ENCODE data around the gene HTRA1. TPM values are rescaled to one million over a fixed set of nuclear protein-coding genes. Genes with fewer than 3 reads are reported as not detected.
A peak's percentile ranks its signal among the peaks of the same experiment; 100 is the strongest.

The HTRA1 gene
- polyA plus RNA-seq, 3 donors: 0.84 to 4.7 (median 2.2) TPM

GRCh38 chr10:122516734-122517133, 55.4 kb downstream of the HTRA1 start:
- Histone ChIP-seq H2AFZ (ENCODE audit: insufficient read depth, low read depth, low read length, poor library complexity, severe bottlenecking) (no peak overlapping the region), H3K27me3 (ENCODE audit: control insufficient read depth in 2 of 2, insufficient read depth in 2 of 2, low read length in 2 of 2) (no peaks in the 10 kb centered on the region), H3K79me2 (ENCODE audit: insufficient read depth, low read length) (no peaks in the 10 kb centered on the region), H3K4me3 (replicated peaks in 1 of 3; ENCODE audit: low read depth in 2 of 3, low read length in 3 of 3) (no peak overlapping the region), H3K27ac (ENCODE audit: low read depth in 1 of 2, low read length in 2 of 2) (no peak overlapping the region), H4K20me1 (ENCODE audit: insufficient read depth, low read length) (no peaks in the 10 kb centered on the region), H3K9me3 (replicated peaks in 1 of 2; ENCODE audit: control insufficient read depth in 1 of 2, insufficient read depth in 1 of 2, low read length in 2 of 2) (no peaks in the 10 kb centered on the region), H3K4me1 (ENCODE audit: control insufficient read depth in 1 of 2, insufficient read depth in 2 of 2, low read length in 2 of 2) (no peaks in the 10 kb centered on the region), H3K9ac (ENCODE audit: insufficient read depth, low read length, poor library complexity, severe bottlenecking) (no peak overlapping the region), H3K4me2 (replicated peaks; ENCODE audit: extremely low read depth, low read length, poor library complexity, severe bottlenecking) (no peak overlapping the region), H3K36me3 (replicated peaks in 1 of 2; ENCODE audit: control insufficient read depth in 1 of 2, insufficient read depth in 2 of 2, low read length in 2 of 2) (no peaks in the 10 kb centered on the region)
- 31% methylated on average over 3 of the region's 4 CpGs for WGBS (ENCODE audit: insufficient coverage)
- Mint-ChIP-seq H3K27me3 (ENCODE audit: low read depth in 3 of 3) (peaks cover 4 to 6% (median 4%) of the 10 kb centered on the region in 3 donors), H3K9me3 (peaks cover 0 to 3% (median 0%) of the 10 kb centered on the region in 7 donors), H3K4me1 (peaks cover 4% of the 10 kb centered on the region), H3K27ac (no peak overlapping the region), H3K4me3 (no peak overlapping the region), H3K36me3 (no peaks in the 10 kb centered on the region)
- no peak for TF ChIP-seq CTCF (IDR thresholded peaks at IDR 0.05)
- intact Hi-C loops (cut with micrococcal nuclease): no loop called here
- DNase-seq: no peak

DNA sequence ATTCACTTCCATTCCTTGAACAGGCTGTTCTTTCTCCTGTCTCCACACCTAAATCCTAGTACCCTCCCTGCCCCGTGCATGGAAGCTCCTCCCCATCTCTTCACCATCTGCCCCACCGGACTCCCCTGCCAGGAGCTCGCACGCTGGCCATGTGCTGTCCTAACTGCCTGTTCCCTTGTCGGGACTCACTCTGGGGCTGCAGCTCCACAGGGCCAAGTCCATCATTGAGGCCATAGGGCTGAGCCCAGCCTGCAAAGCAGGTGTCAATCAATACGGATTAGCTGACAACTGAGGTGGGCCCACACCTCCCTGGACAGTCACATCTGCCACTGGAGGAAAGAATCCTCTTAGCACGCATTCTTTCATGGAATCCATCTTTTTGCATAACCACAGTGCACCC, 57.8 kb downstream of the HTRA1 start:
- Histone ChIP-seq H3K9ac (ENCODE audit: insufficient read depth, low read length, poor library complexity, severe bottlenecking) (no peak overlapping the region), H3K79me2 (ENCODE audit: insufficient read depth, low read length) (no peaks in the 10 kb centered on the region), H4K20me1 (ENCODE audit: insufficient read depth, low read length) (no peaks in the 10 kb centered on the region), H3K36me3 (replicated peaks in 1 of 2; ENCODE audit: control insufficient read depth in 1 of 2, insufficient read depth in 2 of 2, low read length in 2 of 2) (no peaks in the 10 kb centered on the region), H3K4me3 (replicated peaks in 1 of 3; ENCODE audit: low read depth in 2 of 3, low read length in 3 of 3) (no peak overlapping the region), H3K4me1 (ENCODE audit: control insufficient read depth in 1 of 2, insufficient read depth in 2 of 2, low read length in 2 of 2) (no peaks in the 10 kb centered on the region), H3K9me3 (replicated peaks in 1 of 2; ENCODE audit: control insufficient read depth in 1 of 2, insufficient read depth in 1 of 2, low read length in 2 of 2) (no peaks in the 10 kb centered on the region), H3K4me2 (replicated peaks; ENCODE audit: extremely low read depth, low read length, poor library complexity, severe bottlenecking) (no peak overlapping the region), H3K27ac (ENCODE audit: low read depth in 1 of 2, low read length in 2 of 2) (no peak overlapping the region), H3K27me3 (ENCODE audit: control insufficient read depth in 2 of 2, insufficient read depth in 2 of 2, low read length in 2 of 2) (no peaks in the 10 kb centered on the region), H2AFZ (ENCODE audit: insufficient read depth, low read depth, low read length, poor library complexity, severe bottlenecking) (no peak overlapping the region)
- Mint-ChIP-seq H3K9me3 (peaks cover 0 to 6% (median 2%) of the 10 kb centered on the region in 7 donors), H3K36me3 (no peaks in the 10 kb centered on the region), H3K27me3 (ENCODE audit: low read depth in 3 of 3) (peaks cover 4 to 14% (median 9%) of the 10 kb centered on the region in 3 donors), H3K27ac (no peak overlapping the region), H3K4me1 (peaks cover 4% of the 10 kb centered on the region), H3K4me3 (peak overlapping the region in 1 of 2 donors; percentile 9)
- TF ChIP-seq CTCF (IDR thresholded peaks at IDR 0.05): no peak
- no peak for DNase-seq
- intact Hi-C loops (cut with micrococcal nuclease): no loop called here
- WGBS (ENCODE audit: insufficient coverage): 67% methylated on average over 5 of the region's 7 CpGs
